GM12892 (cell line): ENCODE results near the gene ATP6V0A1. TPM values are rescaled to one million over a fixed set of nuclear protein-coding genes. Genes with fewer than 3 reads are reported as not detected.
A peak's percentile ranks its signal among the peaks of the same experiment; 100 is the strongest.
"Not testable (repeated sequence)": the region's sequence is repeated elsewhere in the genome, so short reads cannot be mapped to it uniquely, and the experiment has no call there.

ENCODE experiments used
- DNase-seq: peaks from one replicate; pipeline ENCODE4 v3.0.0; 2011; ENCODE audit not compliant: insufficient read length
- FAIRE-seq: peaks from 2 replicates; lab custom pipeline; 2011; peaks lifted over from hg19 to GRCh38; lab: Jason Lieb, UNC
- POLR2A ChIP-seq: IDR thresholded peaks from 2 replicates; pipeline ENCODE4 v1.6.1; 2011; ENCODE audit warnings: low read depth, low read length, control low read depth
- POLR2AphosphoS5 ChIP-seq: IDR thresholded peaks from 2 replicates; pipeline ENCODE4 v1.6.1; 2011; ENCODE audit warnings: low read depth, low read length, control low read depth
- TAF1 ChIP-seq: IDR thresholded peaks from 2 replicates; pipeline ENCODE4 v1.6.1; 2011; ENCODE audit warnings: low read depth, mild to moderate bottlenecking, control low read depth, low read length, borderline replicate concordance
- polyA plus RNA-seq: library from polyadenylated mRNA; unstranded; fragments of >200 nt; gene quantifications from one replicate; pipeline ENCODE4 v1.2.1, GENCODE V29; 2012; ENCODE audit warnings: missing spikeins, inconsistent platforms; ENCODE audit not compliant: missing spikeins

The ATP6V0A1 gene
- polyA plus RNA-seq = 25.0 TPM

- peak; percentile 79 for DNase-seq
- peak; percentile 88 for FAIRE-seq
- TF ChIP-seq POLR2AphosphoS5 (0 out of 2 replicates have a peak, but pooled peaks have one; percentile 33), POLR2A (peak; percentile 55), TAF1 (no peak)
Measured at GRCh38 chr17:42458497-42459255, at the start of gene ATP6V0A1. Gene ATP6V0A1, plus strand, starts transcription at chr17:42458878. Its CDS starts 2,017 bp downstream, at chr17:42460895.

- FAIRE-seq = no peak
Measured at GRCh38 chr17:42409523-42410318, 49.0 kb upstream of the ATP6V0A1 start.

GRCh38 chr17:42410319-42410685, 48.4 kb upstream of the ATP6V0A1 start:
- no peak for DNase-seq
- FAIRE-seq = no peak
- TF ChIP-seq POLR2A (no peak), TAF1 (no peak)

More at GRCh38 chr17:42409523-42410318, 49.0 kb upstream of the ATP6V0A1 start:
- TF ChIP-seq TAF1 (no peak), POLR2A (no peak), POLR2AphosphoS5 (no peak)
- DNase-seq = no peak

GRCh38 chr17:42411361-42411760, 47.3 kb upstream of the ATP6V0A1 start:
- TF ChIP-seq TAF1 = no peak
- TF ChIP-seq POLR2AphosphoS5 = no peak
- no peak for TF ChIP-seq POLR2A
- DNase-seq (no peak), FAIRE-seq (no peak)

- no peak for FAIRE-seq
Measured at GRCh38 chr17:42411905-42412679, 46.6 kb upstream of the ATP6V0A1 start.

GRCh38 chr17:42413464-42414040, 45.1 kb upstream of the ATP6V0A1 start:
- FAIRE-seq (no peak), DNase-seq (no peak)
- TF ChIP-seq TAF1 (no peak), POLR2AphosphoS5 (no peak), POLR2A (no peak)

More at GRCh38 chr17:42411905-42412679, 46.6 kb upstream of the ATP6V0A1 start:
- DNase-seq = no peak
- TF ChIP-seq POLR2AphosphoS5 (no peak), POLR2A (no peak), TAF1 (no peak)

- TF ChIP-seq POLR2AphosphoS5 (no peak), POLR2A (no peak)
- no peak for DNase-seq
- FAIRE-seq = peak; percentile 74
Measured at GRCh38 chr17:42414704-42415409, 43.8 kb upstream of the ATP6V0A1 start.

- not testable (repeated sequence) for FAIRE-seq, DNase-seq
Measured at GRCh38 chr17:42417981-42418380, 40.7 kb upstream of the ATP6V0A1 start.

GRCh38 chr17:42421136-42421506, 37.6 kb upstream of the ATP6V0A1 start:
- FAIRE-seq (no peak), DNase-seq (no peak)
- TF ChIP-seq POLR2A (no peak), TAF1 (no peak), POLR2AphosphoS5 (no peak)

- DNase-seq = no peak
- TF ChIP-seq POLR2A (no peak), POLR2AphosphoS5 (no peak), TAF1 (no peak)
- FAIRE-seq = no peak
Measured at GRCh38 chr17:42421507-42422338, 37.0 kb upstream of the ATP6V0A1 start.

- no peak for DNase-seq
- no peak for TF ChIP-seq TAF1
- TF ChIP-seq POLR2A = no peak
- TF ChIP-seq POLR2AphosphoS5 = no peak
- no peak for FAIRE-seq
Measured at GRCh38 chr17:42422412-42422957, 36.2 kb upstream of the ATP6V0A1 start.
